ENCODE data around the gene SOX21. TPM values are rescaled to one million over a fixed set of nuclear protein-coding genes. Genes with fewer than 3 reads are reported as not detected.

Gene SOX21
- total RNA-seq, 1 donor from 2014 or later = not detected

- H3K27ac Mint-ChIP-seq = no peak overlapping the region
- peaks cover 85% of the 10 kb centered on the region for H3K27me3 Mint-ChIP-seq
- peaks cover 2% of the 10 kb centered on the region for H3K9me3 Mint-ChIP-seq
- H3K4me3 Mint-ChIP-seq = no peak overlapping the region
- no peak for TF ChIP-seq CTCF (IDR thresholded peaks at IDR 0.05)
- peaks cover 7% of the 10 kb centered on the region for H3K4me1 Mint-ChIP-seq
- DNase-seq (no peak), ATAC-seq (ENCODE audit: low read depth) (no peak)
- POLR2A ChIA-PET = no interaction called here
- H3K36me3 Mint-ChIP-seq (ENCODE audit: low read depth) = no peaks in the 10 kb centered on the region
- intact Hi-C loops (cut with micrococcal nuclease) = no loop called here
- CTCF ChIA-PET = no interaction called here
Measured at GRCh38 chr13:94705081-94706030, 7.0 kb downstream of the SOX21 start.

- Mint-ChIP-seq H3K4me3 (no peak overlapping the region), H3K36me3 (ENCODE audit: low read depth) (no peaks in the 10 kb centered on the region), H3K27me3 (peaks cover 89% of the 10 kb centered on the region), H3K4me1 (peaks cover 5% of the 10 kb centered on the region), H3K9me3 (peaks cover 2% of the 10 kb centered on the region), H3K27ac (no peak overlapping the region)
- intact Hi-C loops (cut with micrococcal nuclease) = no loop called here
- DNase-seq (no peak), ATAC-seq (ENCODE audit: low read depth) (no peak)
- POLR2A ChIA-PET = no interaction called here
- TF ChIP-seq CTCF (IDR thresholded peaks at IDR 0.05) = no peak
- CTCF ChIA-PET = no interaction called here
Measured at GRCh38 chr13:94704377-94705080, 7.8 kb downstream of the SOX21 start.

- H3K36me3 Mint-ChIP-seq (ENCODE audit: low read depth) = no peaks in the 10 kb centered on the region
- H3K4me1 Mint-ChIP-seq = peaks cover 5% of the 10 kb centered on the region
- H3K27me3 Mint-ChIP-seq = peaks cover 86% of the 10 kb centered on the region
- ChIA-PET CTCF (interaction anchor here (0.6 kb wide), 1 partner anchor 30 kb away, joined by 4 read pairs; no protein-coding TSS in a partner anchor), POLR2A (no interaction called here)
- TF ChIP-seq CTCF (IDR thresholded peaks at IDR 0.05) = no peak
- H3K4me3 Mint-ChIP-seq = no peak overlapping the region
- H3K27ac Mint-ChIP-seq = no peak overlapping the region
- peaks cover 2% of the 10 kb centered on the region for H3K9me3 Mint-ChIP-seq
- intact Hi-C loops (cut with micrococcal nuclease) = no loop called here
- DNase-seq (no peak), ATAC-seq (ENCODE audit: low read depth) (no peak)
Measured at GRCh38 chr13:94703721-94704314, 8.5 kb downstream of the SOX21 start.

GRCh38 chr13:94703271-94703670 is 9.1 kb downstream of the SOX21 start:
- DNase-seq = no peak
- TF ChIP-seq CTCF (IDR thresholded peaks at IDR 0.05) = no peak
- Mint-ChIP-seq H3K4me1 (peaks cover 5% of the 10 kb centered on the region), H3K9me3 (peaks cover 2% of the 10 kb centered on the region), H3K27ac (no peak overlapping the region), H3K27me3 (peaks cover 86% of the 10 kb centered on the region), H3K36me3 (ENCODE audit: low read depth) (no peaks in the 10 kb centered on the region), H3K4me3 (no peak overlapping the region)
- ChIA-PET CTCF (interaction anchor here (0.6 kb wide), 1 partner anchor 29 kb away, joined by 4 read pairs; no protein-coding TSS in a partner anchor), POLR2A (no interaction called here)
- intact Hi-C loops (cut with micrococcal nuclease) = no loop called here
- ATAC-seq (ENCODE audit: low read depth) = no peak

All from activated B cell treated with CpG ODN at 0.5 μM for 24 hours (primary cell).